ENCODE data around the gene MAEL.

GRCh38 chr1:167022384-167022783 is 33.3 kb downstream of the MAEL start:
- TF ChIP-seq CTCF (IDR thresholded peaks at IDR 0.05) (no peak), POLR2A (IDR thresholded peaks at IDR 0.05) (no peak)
